Measurements from ENCODE around the gene KRTAP2-3. TPM values are rescaled to one million over a fixed set of nuclear protein-coding genes. Genes with fewer than 3 reads are reported as not detected.
A peak's percentile ranks its signal among the peaks of the same experiment; 100 is the strongest.

KRTAP2-3 gene
- total RNA-seq, 1 donor from 2014 or later: 7.1 TPM

- Histone ChIP-seq H2AFZ (ENCODE audit: low read depth, low read length) (no peak overlapping the region), H3K27me3 (ENCODE audit: insufficient read depth, low read length) (no peaks in the 10 kb centered on the region), H3K4me1 (ENCODE audit: insufficient read depth, low read length) (no peaks in the 10 kb centered on the region), H3K9me3 (ENCODE audit: insufficient read depth, low read depth, low read length) (no peaks in the 10 kb centered on the region), H3K4me3 (ENCODE audit: insufficient read depth, low read depth, low read length) (no peak overlapping the region), H3K9ac (ENCODE audit: low read length) (no peak overlapping the region), H3K4me2 (ENCODE audit: low read length) (no peak overlapping the region), H3K36me3 (ENCODE audit: insufficient read depth, low read length) (no peaks in the 10 kb centered on the region), H3K27ac (ENCODE audit: low read depth, low read length) (no peak overlapping the region), H3K79me2 (ENCODE audit: insufficient read depth, low read length) (no peaks in the 10 kb centered on the region), H4K20me1 (ENCODE audit: insufficient read depth, low read length) (no peaks in the 10 kb centered on the region)
- Mint-ChIP-seq H3K9me3 (ENCODE audit: unreplicated experiment) (no peaks in the 10 kb centered on the region), H3K27ac (ENCODE audit: unreplicated experiment) (no peak overlapping the region), H3K36me3 (ENCODE audit: low read depth, unreplicated experiment) (no peaks in the 10 kb centered on the region), H3K27me3 (ENCODE audit: low read depth, unreplicated experiment) (no peaks in the 10 kb centered on the region), H3K4me1 (ENCODE audit: low read depth, unreplicated experiment) (no peaks in the 10 kb centered on the region), H3K4me3 (ENCODE audit: unreplicated experiment) (no peak overlapping the region)
- TF ChIP-seq EZH2 (IDR thresholded peaks at IDR 0.05; ENCODE audit: insufficient read depth, low read length): no peak
- no peak for TF ChIP-seq CTCF (IDR thresholded peaks at IDR 0.05; ENCODE audit: insufficient read depth, low read depth, low read length)
- DNase-seq (ENCODE audit: low read depth) (no peak), FAIRE-seq (no peak)
Observed at GRCh38 chr17:41015454-41015853, 44.5 kb downstream of the KRTAP2-3 start.

- no peaks in the 10 kb centered on the region for H3K4me1 Mint-ChIP-seq (ENCODE audit: low read depth, unreplicated experiment)
- H3K79me2 ChIP-seq (ENCODE audit: insufficient read depth, low read length): no peaks in the 10 kb centered on the region
- H3K9me3 ChIP-seq (ENCODE audit: insufficient read depth, low read depth, low read length): no peaks in the 10 kb centered on the region
- H4K20me1 ChIP-seq (ENCODE audit: insufficient read depth, low read length): no peaks in the 10 kb centered on the region
- no peaks in the 10 kb centered on the region for H3K27me3 ChIP-seq (ENCODE audit: insufficient read depth, low read length)
- H3K9me3 Mint-ChIP-seq (ENCODE audit: unreplicated experiment): no peaks in the 10 kb centered on the region
- FAIRE-seq (no peak), DNase-seq (ENCODE audit: low read depth) (no peak)
- no peak overlapping the region for H3K27ac ChIP-seq (ENCODE audit: low read depth, low read length)
- peak overlapping the region; percentile 41 for H3K27ac Mint-ChIP-seq (ENCODE audit: unreplicated experiment)
- H3K4me1 ChIP-seq (ENCODE audit: insufficient read depth, low read length): no peaks in the 10 kb centered on the region
- H3K4me2 ChIP-seq (ENCODE audit: low read length): no peak overlapping the region
- no peak for TF ChIP-seq EZH2 (IDR thresholded peaks at IDR 0.05; ENCODE audit: insufficient read depth, low read length)
- no peak for TF ChIP-seq CTCF (IDR thresholded peaks at IDR 0.05; ENCODE audit: insufficient read depth, low read depth, low read length)
- no peaks in the 10 kb centered on the region for H3K27me3 Mint-ChIP-seq (ENCODE audit: low read depth, unreplicated experiment)
- H3K36me3 Mint-ChIP-seq (ENCODE audit: low read depth, unreplicated experiment): no peaks in the 10 kb centered on the region
- no peak overlapping the region for H2AFZ ChIP-seq (ENCODE audit: low read depth, low read length)
- H3K4me3 Mint-ChIP-seq (ENCODE audit: unreplicated experiment): no peak overlapping the region
- no peak overlapping the region for H3K9ac ChIP-seq (ENCODE audit: low read length)
- no peak overlapping the region for H3K4me3 ChIP-seq (ENCODE audit: insufficient read depth, low read depth, low read length)
- H3K36me3 ChIP-seq (ENCODE audit: insufficient read depth, low read length): no peaks in the 10 kb centered on the region
Observed at GRCh38 chr17:41013606-41014005, 46.3 kb downstream of the KRTAP2-3 start.

GRCh38 chr17:41013181-41013580 lies 46.7 kb downstream of the KRTAP2-3 start:
- no peak overlapping the region for H3K27ac Mint-ChIP-seq (ENCODE audit: unreplicated experiment)
- FAIRE-seq (no peak), DNase-seq (ENCODE audit: low read depth) (no peak)
- Histone ChIP-seq H3K4me2 (ENCODE audit: low read length) (no peak overlapping the region), H3K4me1 (ENCODE audit: insufficient read depth, low read length) (no peaks in the 10 kb centered on the region), H3K27me3 (ENCODE audit: insufficient read depth, low read length) (no peaks in the 10 kb centered on the region), H3K79me2 (ENCODE audit: insufficient read depth, low read length) (no peaks in the 10 kb centered on the region), H3K4me3 (ENCODE audit: insufficient read depth, low read depth, low read length) (no peak overlapping the region), H3K36me3 (ENCODE audit: insufficient read depth, low read length) (no peaks in the 10 kb centered on the region), H3K9ac (ENCODE audit: low read length) (no peak overlapping the region), H3K27ac (ENCODE audit: low read depth, low read length) (no peak overlapping the region), H4K20me1 (ENCODE audit: insufficient read depth, low read length) (no peaks in the 10 kb centered on the region), H3K9me3 (ENCODE audit: insufficient read depth, low read depth, low read length) (no peaks in the 10 kb centered on the region), H2AFZ (ENCODE audit: low read depth, low read length) (no peak overlapping the region)
- H3K27me3 Mint-ChIP-seq (ENCODE audit: low read depth, unreplicated experiment): no peaks in the 10 kb centered on the region
- H3K36me3 Mint-ChIP-seq (ENCODE audit: low read depth, unreplicated experiment): no peaks in the 10 kb centered on the region
- H3K9me3 Mint-ChIP-seq (ENCODE audit: unreplicated experiment): no peaks in the 10 kb centered on the region
- H3K4me3 Mint-ChIP-seq (ENCODE audit: unreplicated experiment): no peak overlapping the region
- no peaks in the 10 kb centered on the region for H3K4me1 Mint-ChIP-seq (ENCODE audit: low read depth, unreplicated experiment)
- TF ChIP-seq CTCF (IDR thresholded peaks at IDR 0.05; ENCODE audit: insufficient read depth, low read depth, low read length) (no peak), EZH2 (IDR thresholded peaks at IDR 0.05; ENCODE audit: insufficient read depth, low read length) (no peak)
